ENCODE measurements around the gene VMP1. TPM values are rescaled to one million over a fixed set of nuclear protein-coding genes. Genes with fewer than 3 reads are reported as not detected.
A peak's percentile ranks its signal among the peaks of the same experiment; 100 is the strongest.

Gene VMP1
- total and polyA plus RNA-seq, 2 of the 13 experiments (the other 11 are each of a cell fraction or from before 2014, with no cell fraction given) = 186 to 271 TPM

GRCh38 chr17:59837308-59838051, 130.0 kb downstream of the VMP1 start (continued):
- TF ChIP-seq SPEN (CRISPR knock-in tag; IDR thresholded peaks at IDR 0.05; ENCODE audit: low read depth) (no peak; the same call in 1 of the 2 replicates), SRSF4 (IDR thresholded peaks at IDR 0.05; ENCODE audit: low read depth, low read length, poor library complexity, severe bottlenecking) (no peak), SIN3B (IDR thresholded peaks at IDR 0.05; ENCODE audit: low read length) (peak; percentile 71), MLX (CRISPR knock-in tag; IDR thresholded peaks at IDR 0.05) (peak; percentile 61; the same call in 1 of the 2 replicates), NFRKB (IDR thresholded peaks at IDR 0.05) (peak; percentile 54; the same call in 1 of the 2 replicates), ZNF292 (CRISPR knock-in tag; IDR thresholded peaks at IDR 0.05; ENCODE audit: borderline replicate concordance, low read depth) (no peak; the same call in 1 of the 2 replicates), ARNT2 (CRISPR knock-in tag; IDR thresholded peaks at IDR 0.05; ENCODE audit: low read depth) (peak; percentile 42; the same call in 1 of the 2 replicates), ZBTB40 (IDR thresholded peaks at IDR 0.05) (no peak), ZBTB40 (CRISPR knock-in tag; IDR thresholded peaks at IDR 0.05) (no peak; the same call in 1 of the 2 replicates), ZNF496 (CRISPR knock-in tag; IDR thresholded peaks at IDR 0.05; ENCODE audit: insufficient replicate concordance) (no peak), HNRNPK (IDR thresholded peaks at IDR 0.05; ENCODE audit: low read depth, low read length, poor library complexity, severe bottlenecking) (no peak), BCLAF1 (IDR thresholded peaks at IDR 0.05) (no peak), SKI (IDR thresholded peaks at IDR 0.05; ENCODE audit: partially characterized antibody) (peak; percentile 28), ZNF850 (CRISPR knock-in tag; conservative IDR thresholded peaks at IDR 0.05) (no peak), EZH2 (conservative IDR thresholded peaks at IDR 0.05; ENCODE audit: low read depth, low read length) (no peak), ZNF234 (CRISPR knock-in tag; conservative IDR thresholded peaks at IDR 0.05) (no peak), ZNF737 (CRISPR knock-in tag; IDR thresholded peaks at IDR 0.05; ENCODE audit: borderline replicate concordance) (no peak)
